HG03066 (cell line): ENCODE data around the gene TNNC2.
"Not testable (repeated sequence)": the region's sequence is repeated elsewhere in the genome, so short reads cannot be mapped to it uniquely, and the experiment has no call there.

Experiments
- ATAC-seq: cut with Tn5 transposase; IDR thresholded peaks from one replicate; pipeline ENCODE4 v1.9.1; 2021; ENCODE audit warnings: low read depth; ENCODE audit not compliant: unreplicated experiment

Gene TNNC2

GRCh38 chr20:45823949-45824835 lies 2.9 kb downstream of the TNNC2 start:
- ATAC-seq, result no peak

- no peak for ATAC-seq
Measured at GRCh38 chr20:45822857-45823256, 4.3 kb downstream of the TNNC2 start.

- no peak for ATAC-seq
Measured at GRCh38 chr20:45821947-45822346, 5.2 kb downstream of the TNNC2 start.

DNA sequence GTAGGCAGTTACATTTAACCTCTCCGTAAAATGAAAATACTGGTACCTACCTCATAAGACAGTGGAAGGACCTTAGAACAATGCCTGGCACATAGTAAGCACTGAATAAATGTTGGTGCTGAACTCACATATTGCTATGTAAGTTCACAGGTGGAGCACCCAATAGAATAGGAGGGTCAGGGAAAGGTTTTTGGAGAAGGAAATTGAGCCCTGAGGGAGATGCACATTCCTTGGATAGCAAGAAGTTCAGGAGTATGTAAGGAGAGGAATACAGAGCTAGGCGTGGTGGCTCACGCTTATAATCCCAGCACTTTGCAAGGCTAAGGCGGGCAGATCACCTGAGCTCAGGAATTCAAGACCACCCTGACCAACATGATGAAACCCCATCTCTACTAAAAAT lies 7.6 kb downstream of the TNNC2 start:
- ATAC-seq, result no peak

GRCh38 chr20:45818239-45818638 lies 8.9 kb downstream of the TNNC2 start:
- no peak for ATAC-seq

DNA sequence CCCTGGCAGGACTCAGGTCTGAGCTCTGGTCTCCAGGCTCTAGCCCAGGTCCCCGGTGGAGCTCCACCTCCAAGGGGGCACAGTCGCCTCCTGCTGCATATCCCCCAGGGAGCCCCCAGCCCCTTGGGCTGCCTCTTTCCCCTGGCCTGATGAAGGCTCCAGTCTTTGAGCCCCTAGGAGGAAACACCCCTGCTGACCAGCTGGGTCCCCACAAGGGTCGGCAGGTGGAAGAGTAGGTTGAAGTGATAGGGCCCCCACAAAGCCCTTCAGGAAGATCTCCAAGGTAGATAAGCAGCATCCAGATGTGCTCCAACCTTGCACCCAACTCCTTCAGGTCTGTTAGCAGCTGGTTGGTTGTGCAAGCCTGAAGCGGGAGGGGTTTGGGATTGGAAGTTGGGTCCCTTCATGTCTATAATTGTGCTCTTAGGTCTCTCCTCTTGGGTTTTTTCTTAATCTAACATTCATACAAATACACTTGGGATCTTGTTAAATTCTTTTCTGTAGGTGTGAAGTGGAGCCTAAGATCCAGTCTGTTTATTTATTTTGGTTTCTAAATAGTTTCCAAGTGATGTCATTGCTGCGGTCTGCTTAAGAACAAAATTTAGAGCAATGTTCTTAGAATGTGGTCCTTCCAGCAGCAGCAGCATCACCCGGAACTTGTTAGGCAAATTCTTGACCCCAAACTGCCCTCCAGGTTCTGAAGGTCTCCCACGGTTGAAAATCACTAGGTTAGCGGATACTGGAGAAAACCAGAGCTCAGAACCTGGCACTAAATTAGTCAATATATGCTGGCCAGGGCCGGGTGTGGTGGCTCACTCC lies 9.5 kb downstream of the TNNC2 start:
- ATAC-seq, result no peak

DNA sequence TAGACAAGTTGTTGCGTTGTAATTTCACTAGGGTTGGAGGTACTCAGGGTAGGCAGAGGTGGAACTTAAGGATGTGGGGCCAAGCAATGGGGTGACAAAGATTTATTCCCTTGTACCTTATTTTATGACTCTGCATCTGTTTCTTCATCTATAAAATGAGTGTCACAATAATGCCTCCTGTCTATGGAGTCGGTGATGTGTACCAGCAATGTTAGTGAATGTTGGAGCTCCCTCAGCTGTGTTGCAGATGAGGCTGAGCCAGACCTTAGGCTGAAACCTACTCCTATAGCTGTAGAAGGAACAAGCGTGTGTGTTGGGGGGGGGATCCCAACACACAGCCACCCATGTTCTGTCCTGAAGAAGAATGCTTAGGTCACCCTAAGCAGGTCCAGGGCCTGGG lies 10.2 kb downstream of the TNNC2 start:
- no peak for ATAC-seq

DNA sequence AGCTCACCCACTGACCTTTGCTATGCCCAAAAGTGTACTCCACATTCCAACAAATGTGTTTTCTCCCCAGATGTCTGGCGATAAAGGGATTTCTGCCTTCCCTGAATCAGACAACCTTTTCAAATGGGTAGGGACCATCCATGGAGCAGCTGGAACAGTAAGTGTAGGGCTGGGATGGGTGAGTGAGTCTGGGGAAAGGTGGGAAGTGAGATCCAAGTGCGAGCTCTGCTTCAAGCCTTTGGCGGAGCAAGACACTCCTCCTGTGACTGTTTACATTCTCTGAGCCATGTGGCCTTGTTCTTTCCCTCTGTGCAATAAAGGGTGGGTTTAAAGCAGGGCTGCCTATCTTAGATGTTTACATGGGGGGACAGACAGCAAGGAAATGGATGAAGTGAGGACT lies 12.8 kb downstream of the TNNC2 start:
- ATAC-seq, result no peak

GRCh38 chr20:45813489-45813888 lies 13.6 kb downstream of the TNNC2 start:
- ATAC-seq, result no peak

DNA sequence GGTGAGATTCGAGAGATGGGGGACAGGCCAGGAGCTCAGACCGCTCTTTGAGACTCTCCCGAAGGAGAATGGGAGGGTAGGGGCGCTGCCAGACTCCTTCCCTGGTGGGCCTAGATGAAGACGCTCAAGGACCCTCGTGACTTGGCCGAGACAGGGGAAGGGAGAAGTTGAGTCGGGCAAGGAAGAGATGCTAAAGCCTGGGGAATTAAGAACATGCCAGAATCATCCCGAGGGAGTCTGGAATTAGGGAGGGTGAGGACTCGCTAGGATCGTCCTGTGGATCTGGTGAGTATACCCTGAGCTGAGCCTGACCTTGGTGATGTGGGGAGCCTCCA lies 14.1 kb downstream of the TNNC2 start:
- ATAC-seq, result no peak

DNA sequence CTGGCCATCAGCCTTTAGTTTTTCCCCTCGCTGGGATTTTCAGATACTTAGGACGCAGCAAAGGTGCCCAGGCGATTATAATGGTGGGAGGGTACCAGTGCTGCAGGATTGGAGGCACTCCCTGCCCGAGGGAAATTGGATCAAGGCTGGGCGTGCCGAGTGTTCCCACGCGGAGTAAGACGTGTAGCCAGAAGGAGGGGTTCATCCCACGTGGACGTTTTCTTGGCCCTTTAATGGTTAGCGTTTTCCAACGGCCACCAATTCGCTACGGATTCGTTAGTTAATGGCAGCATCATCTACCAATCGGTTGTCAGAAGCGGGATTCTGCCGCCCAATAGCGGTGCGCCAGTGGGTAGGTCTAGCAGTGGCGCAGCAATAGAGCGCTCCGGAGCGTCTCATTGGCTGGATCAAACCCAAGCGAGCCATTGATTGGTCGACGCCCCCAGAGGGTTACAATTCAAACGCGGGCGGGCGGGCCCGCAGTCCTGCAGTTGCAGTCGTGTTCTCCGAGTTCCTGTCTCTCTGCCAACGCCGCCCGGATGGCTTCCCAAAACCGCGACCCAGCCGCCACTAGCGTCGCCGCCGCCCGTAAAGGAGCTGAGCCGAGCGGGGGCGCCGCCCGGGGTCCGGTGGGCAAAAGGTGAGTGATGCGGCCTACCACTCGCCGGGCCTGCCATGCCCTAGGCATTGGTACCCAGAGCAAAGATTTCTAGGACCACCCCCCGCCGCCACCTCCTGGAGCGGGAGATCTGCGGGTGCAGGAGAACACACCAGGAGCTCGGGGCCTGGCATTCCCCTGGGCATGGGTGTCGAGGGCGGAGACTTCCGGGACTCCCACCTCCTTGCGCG lies 14.7 kb downstream of the TNNC2 start, which contains the start of gene UBE2C:
Gene UBE2C (plus strand): TSS at position 488 of the 849 bp plus-strand sequence. CDS start 52 bp downstream, at position 540.
- peak; percentile 99 for ATAC-seq

DNA sequence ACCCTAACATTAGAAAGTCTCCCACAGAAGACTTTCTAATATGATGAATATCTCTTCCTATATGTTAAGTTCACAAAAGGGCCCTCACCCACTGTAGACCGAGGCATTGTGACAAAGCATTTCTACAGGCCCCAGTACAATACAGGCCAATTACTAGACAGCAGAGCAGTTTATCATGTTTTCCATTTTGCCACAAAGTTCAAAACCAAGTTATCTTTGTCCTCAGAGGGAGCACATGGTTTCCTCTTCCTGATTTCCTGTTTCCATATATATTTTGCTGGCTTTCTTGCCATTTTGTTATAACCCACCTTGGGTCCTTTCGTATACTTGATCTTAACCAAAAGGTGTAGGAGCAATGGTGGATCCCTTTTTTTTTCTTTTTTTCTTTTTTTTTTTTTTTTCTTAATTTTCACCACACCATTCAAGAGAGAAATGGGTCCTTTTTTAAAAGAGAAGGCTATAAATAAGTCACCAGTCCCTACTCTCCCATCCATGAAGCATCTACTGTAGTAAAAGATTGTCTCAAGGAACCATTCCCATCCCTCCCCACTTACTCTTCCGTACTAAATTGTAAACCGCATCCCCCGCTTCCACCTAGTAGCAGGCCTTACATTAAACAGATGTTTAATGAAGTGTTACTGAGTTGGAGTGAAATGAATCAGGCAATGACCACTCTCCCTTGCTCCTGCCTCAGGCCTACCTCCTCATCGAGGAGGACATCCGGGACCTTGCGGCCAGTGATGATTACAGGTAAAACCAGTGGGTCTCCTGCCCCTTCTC lies 16.7 kb downstream of the TNNC2 start:
- no peak for ATAC-seq

- no peak for ATAC-seq
Measured at GRCh38 chr20:45801851-45802250, 25.3 kb downstream of the TNNC2 start.

GRCh38 chr20:45798935-45799642 lies 28.0 kb downstream of the TNNC2 start:
- no peak for ATAC-seq

DNA sequence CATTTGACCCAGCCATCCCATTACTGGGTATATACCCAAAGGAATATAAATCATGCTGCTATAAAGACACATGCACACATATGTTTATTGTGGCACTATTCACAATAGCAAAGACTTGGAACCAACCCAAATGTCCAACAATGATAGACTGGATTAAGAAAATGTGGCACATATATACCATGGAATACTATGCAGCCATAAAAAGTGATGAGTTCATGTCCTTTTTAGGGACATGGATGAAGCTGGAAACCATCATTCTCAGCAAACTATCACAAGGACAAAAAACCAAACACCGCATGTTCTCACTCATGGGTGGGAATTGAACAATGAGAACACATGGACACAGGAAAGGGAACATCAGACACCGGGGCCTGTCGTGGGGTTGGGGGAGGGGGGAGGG lies 29.2 kb downstream of the TNNC2 start:
- ATAC-seq, result not testable (repeated sequence)

- ATAC-seq, result not testable (repeated sequence)
Measured at GRCh38 chr20:45797510-45797909, 29.6 kb downstream of the TNNC2 start.

GRCh38 chr20:45796337-45797065 lies 30.6 kb downstream of the TNNC2 start:
- no peak for ATAC-seq

- no peak for ATAC-seq
Measured at GRCh38 chr20:45792317-45793118, 34.6 kb downstream of the TNNC2 start.
